WTC11 (cell line): ENCODE measurements around the gene TMEM181.

Experiments used
- ATF2 ChIP-seq: sonication (generic); formaldehyde crosslinking; IDR thresholded peaks from 2 replicates; pipeline ENCODE4 v1.8.1; 2022; ENCODE audit warnings: low read depth, missing genetic modification reagents, borderline replicate concordance
- NR1H2 ChIP-seq: sonication (generic); formaldehyde crosslinking; IDR thresholded peaks from 2 replicates; pipeline ENCODE4 v1.9.0; 2021; ENCODE audit warnings: mild to moderate bottlenecking, moderate library complexity, missing genetic modification reagents
- TCF7 ChIP-seq: sonication (generic); formaldehyde crosslinking; IDR thresholded peaks from 2 replicates; pipeline ENCODE4 v1.8.0; 2022; ENCODE audit warnings: mild to moderate bottlenecking, low read depth, missing genetic modification reagents, moderate library complexity
- TF ChIP-seq, protein P1 (sequence below): sonication (generic); formaldehyde crosslinking; IDR thresholded peaks from 2 replicates; pipeline ENCODE4 v1.8.1; 2022; ENCODE audit warnings: low read depth, mild to moderate bottlenecking, moderate library complexity, missing genetic modification reagents, borderline replicate concordance
- TF ChIP-seq, protein P2 (sequence below): fragments of 200-600 bp; IDR thresholded peaks from 2 replicates; pipeline ENCODE4 v1.8.0; 2022; ENCODE audit warnings: antibody characterized with exemption
- TF ChIP-seq, protein P3 (sequence below): sonication (generic); formaldehyde crosslinking; IDR thresholded peaks from 2 replicates; pipeline ENCODE4 v1.8.0; 2022; ENCODE audit warnings: mild to moderate bottlenecking, missing genetic modification reagents

DNA sequence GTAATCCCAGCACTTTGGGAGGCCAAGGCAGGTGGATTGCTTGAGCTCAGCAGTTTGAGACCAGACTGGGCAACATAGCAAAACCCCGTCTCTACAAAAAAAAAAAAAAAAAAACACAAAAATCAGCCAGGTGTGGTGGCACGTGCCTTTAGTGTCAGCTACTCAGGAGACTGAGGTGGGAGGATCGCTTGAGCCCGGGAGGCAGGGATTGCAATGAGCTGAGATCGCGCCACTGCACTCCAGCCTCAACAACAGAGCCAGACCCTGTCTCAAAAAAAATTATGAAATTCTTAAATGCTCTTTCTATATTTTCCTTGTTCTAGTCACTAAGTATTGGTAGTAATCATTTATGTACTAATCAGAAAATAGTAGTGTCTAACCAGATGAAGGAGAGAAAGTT lies 120.6 kb downstream of the TMEM181 start:
- TF ChIP-seq NR1H2 (CRISPR knock-in tag) (no peak), TCF7 (no peak), ATF2 (no peak)
- TF ChIP-seq, protein P1, sequence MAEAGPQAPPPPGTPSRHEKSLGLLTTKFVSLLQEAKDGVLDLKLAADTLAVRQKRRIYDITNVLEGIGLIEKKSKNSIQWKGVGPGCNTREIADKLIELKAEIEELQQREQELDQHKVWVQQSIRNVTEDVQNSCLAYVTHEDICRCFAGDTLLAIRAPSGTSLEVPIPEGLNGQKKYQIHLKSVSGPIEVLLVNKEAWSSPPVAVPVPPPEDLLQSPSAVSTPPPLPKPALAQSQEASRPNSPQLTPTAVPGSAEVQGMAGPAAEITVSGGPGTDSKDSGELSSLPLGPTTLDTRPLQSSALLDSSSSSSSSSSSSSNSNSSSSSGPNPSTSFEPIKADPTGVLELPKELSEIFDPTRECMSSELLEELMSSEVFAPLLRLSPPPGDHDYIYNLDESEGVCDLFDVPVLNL (CRISPR knock-in tag) = no peak
- TF ChIP-seq, protein P2, sequence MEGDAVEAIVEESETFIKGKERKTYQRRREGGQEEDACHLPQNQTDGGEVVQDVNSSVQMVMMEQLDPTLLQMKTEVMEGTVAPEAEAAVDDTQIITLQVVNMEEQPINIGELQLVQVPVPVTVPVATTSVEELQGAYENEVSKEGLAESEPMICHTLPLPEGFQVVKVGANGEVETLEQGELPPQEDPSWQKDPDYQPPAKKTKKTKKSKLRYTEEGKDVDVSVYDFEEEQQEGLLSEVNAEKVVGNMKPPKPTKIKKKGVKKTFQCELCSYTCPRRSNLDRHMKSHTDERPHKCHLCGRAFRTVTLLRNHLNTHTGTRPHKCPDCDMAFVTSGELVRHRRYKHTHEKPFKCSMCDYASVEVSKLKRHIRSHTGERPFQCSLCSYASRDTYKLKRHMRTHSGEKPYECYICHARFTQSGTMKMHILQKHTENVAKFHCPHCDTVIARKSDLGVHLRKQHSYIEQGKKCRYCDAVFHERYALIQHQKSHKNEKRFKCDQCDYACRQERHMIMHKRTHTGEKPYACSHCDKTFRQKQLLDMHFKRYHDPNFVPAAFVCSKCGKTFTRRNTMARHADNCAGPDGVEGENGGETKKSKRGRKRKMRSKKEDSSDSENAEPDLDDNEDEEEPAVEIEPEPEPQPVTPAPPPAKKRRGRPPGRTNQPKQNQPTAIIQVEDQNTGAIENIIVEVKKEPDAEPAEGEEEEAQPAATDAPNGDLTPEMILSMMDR = no peak
- TF ChIP-seq, protein P3, sequence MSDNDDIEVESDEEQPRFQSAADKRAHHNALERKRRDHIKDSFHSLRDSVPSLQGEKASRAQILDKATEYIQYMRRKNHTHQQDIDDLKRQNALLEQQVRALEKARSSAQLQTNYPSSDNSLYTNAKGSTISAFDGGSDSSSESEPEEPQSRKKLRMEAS = no peak
